Lung (tissue), 12 donors: ENCODE data around the gene TCFL5. TPM values are rescaled to one million over a fixed set of nuclear protein-coding genes. Genes with fewer than 3 reads are reported as not detected.

ENCODE experiments used
- ATAC-seq: fragments of 200-7000 bp; cut with Tn5 transposase; one replicate; pipeline ENCODE4 v1.9.1; 2020; ENCODE audit warnings: moderate number of reproducible peaks; ENCODE audit not compliant: insufficient read depth, low FRiP score
- DNase-seq, 3 donors: peaks; one replicate each; pipeline ENCODE4 v3.0.0-alpha.2; 2013 to 2017
- H3K27ac ChIP-seq, 2 donors: one replicate each; pipeline ENCODE4 v1.5.1; 2013; ENCODE audit warnings: mild to moderate bottlenecking in 2 of 2, moderate library complexity in 2 of 2, control low read depth in 1 of 2, inconsistent platforms in 1 of 2, low read depth in 1 of 2, low read length in 1 of 2
- H3K27me3 ChIP-seq, 3 donors: one replicate each; pipeline ENCODE4 v1.5.1; 2013; ENCODE audit warnings: low read length in 2 of 3; ENCODE audit not compliant: control insufficient read depth in 3 of 3, insufficient read depth in 3 of 3
- H3K36me3 ChIP-seq, 4 donors: one replicate each; pipeline ENCODE4 v1.5.1; 2013; ENCODE audit warnings: low read length in 4 of 4, mild to moderate bottlenecking in 1 of 4, moderate library complexity in 1 of 4; ENCODE audit not compliant: control insufficient read depth in 4 of 4, insufficient read depth in 4 of 4
- H3K4me1 ChIP-seq, 5 donors: one replicate each; pipeline ENCODE4 v1.5.1; 2013; ENCODE audit warnings: low read length in 5 of 5, mild to moderate bottlenecking in 2 of 5, moderate library complexity in 1 of 5; ENCODE audit not compliant: control insufficient read depth in 5 of 5, insufficient read depth in 5 of 5
- H3K4me3 ChIP-seq: one replicate; pipeline ENCODE4 v1.5.1; 2013; ENCODE audit warnings: mild to moderate bottlenecking, control low read depth, moderate library complexity
- H3K9ac ChIP-seq, 2 donors: one replicate each; pipeline ENCODE4 v1.5.1; 2013; ENCODE audit warnings: low read length in 2 of 2, control low read depth in 1 of 2; ENCODE audit not compliant: insufficient read depth in 1 of 2
- H3K9me3 ChIP-seq, 4 donors: one replicate each; pipeline ENCODE4 v1.5.1; 2013; ENCODE audit warnings: low read length in 3 of 4, mild to moderate bottlenecking in 1 of 4, moderate library complexity in 1 of 4; ENCODE audit not compliant: control insufficient read depth in 4 of 4, insufficient read depth in 3 of 4
- CTCF ChIP-seq: IDR thresholded peaks from 2 replicates; pipeline ENCODE4 v1.5.1; 2012; ENCODE audit warnings: mild to moderate bottlenecking; ENCODE audit errors: control extremely low read depth, extremely low read depth
- WGBS, 2 donors: extraction: QIAGEN DNeasy Blood & Tissue Kit; methylation state at CpG; one replicate each; pipeline ENCODE4 v1.1.7; 2013; 5-methylcytosine and 5-hydroxymethylcytosine counted together
- polyA plus RNA-seq, 2 donors: library from polyadenylated mRNA; stranded (reverse); fragments of 200-250 nt; gene quantifications; one replicate each; pipeline ENCODE4 v1.2.1, GENCODE V29; 2013
- total RNA-seq, 2 donors: library from RNA; depleted of rRNA in 1 of 2; stranded (reverse); fragments of >200 nt in 1 of 2; gene quantifications; one replicate each; pipeline ENCODE4 v1.2.1, GENCODE V29; 2014 to 2021
- donor health status: control.
- donor health status: control.
- donor health status: Bipolar disorder and iron deficiency.
- donor health status: healthy.
- donor health status: DM: yes; HTN: yes; CAD: no.

Gene TCFL5
- total and polyA plus RNA-seq, 4 donors: 3.8 to 8.6 (median 6.1) TPM

GRCh38 chr20:62812907-62813200 lies 48.8 kb downstream of the TCFL5 start:
- ATAC-seq (no peak), DNase-seq (no peak)
- no peak for TF ChIP-seq CTCF
- Histone ChIP-seq H3K4me1 (peaks cover 0 to 28% (median 4%) of the 10 kb centered on the region in 5 donors), H3K9ac (no peak overlapping the region), H3K27ac (no peak overlapping the region), H3K4me3 (no peak overlapping the region), H3K27me3 (peaks cover 0 to 12% (median 11%) of the 10 kb centered on the region in 3 donors), H3K36me3 (peaks cover 5 to 53% (median 20%) of the 10 kb centered on the region in 4 donors), H3K9me3 (peaks cover 0 to 7% (median 0%) of the 10 kb centered on the region in 4 donors)
- WGBS, 2 donors: 89 to 93% methylated on average over 10 to 11 of the region's 11 CpGs

- Histone ChIP-seq H3K4me1 (peaks cover 0 to 25% (median 2%) of the 10 kb centered on the region in 5 donors), H3K4me3 (no peak overlapping the region), H3K9me3 (peaks cover 0 to 7% (median 0%) of the 10 kb centered on the region in 4 donors), H3K27me3 (peaks cover 0 to 12% (median 11%) of the 10 kb centered on the region in 3 donors), H3K36me3 (peaks cover 5 to 58% (median 23%) of the 10 kb centered on the region in 4 donors), H3K27ac (no peak overlapping the region), H3K9ac (no peak overlapping the region)
- no peak for TF ChIP-seq CTCF
- WGBS, 2 donors: 69 to 87% methylated on average over 42 to 43 of the region's 43 CpGs
- no peak for ATAC-seq
- no peak for DNase-seq
These were observed 49.3 kb downstream of the TCFL5 start for GRCh38 chr20:62812181-62812906.

- peaks cover 5 to 59% (median 23%) of the 10 kb centered on the region in 4 donors for H3K36me3 ChIP-seq
- TF ChIP-seq CTCF: no peak
- DNase-seq (no peak), ATAC-seq (no peak)
- peaks cover 0 to 24% (median 2%) of the 10 kb centered on the region in 5 donors for H3K4me1 ChIP-seq
- WGBS, 2 donors: 85 to 90% methylated on average over 10 of the region's 10 CpGs
- no peak overlapping the region for H3K4me3 ChIP-seq
- no peak overlapping the region for H3K9ac ChIP-seq
- H3K27me3 ChIP-seq: peaks cover 0 to 12% (median 11%) of the 10 kb centered on the region in 3 donors
- no peak overlapping the region for H3K27ac ChIP-seq
- H3K9me3 ChIP-seq: peaks cover 0 to 7% (median 0%) of the 10 kb centered on the region in 4 donors
These were observed 49.9 kb downstream of the TCFL5 start for GRCh38 chr20:62811720-62812119.
